MM.1S (cell line): Measurements from ENCODE around the gene LMBR1L.

Experiments
- DNase-seq: peaks from one replicate; pipeline ENCODE4 v3.0.0-alpha.2; 2015
- H2AFZ ChIP-seq: fragments of 300-600 bp; sonication (generic); 2 replicates; pipeline ENCODE4 v1.6.0; 2016; ENCODE audit warnings: antibody characterized with exemption, low read length
- H3F3A ChIP-seq: fragments of 300-600 bp; sonication (generic); 2 replicates; pipeline ENCODE4 v1.6.1; 2016; ENCODE audit warnings: mild to moderate bottlenecking, antibody characterized with exemption, low read length, moderate library complexity, mixed read lengths; ENCODE audit not compliant: insufficient read depth
- H3K27ac ChIP-seq: fragments of 300-600 bp; sonication (generic); 2 replicates; pipeline ENCODE4 v1.5.1; 2016; ENCODE audit warnings: mild to moderate bottlenecking, low read length
- H3K27me3 ChIP-seq: fragments of 300-600 bp; sonication (generic); replicated peaks from 2 replicates; pipeline ENCODE4 v1.6.0; 2016; ENCODE audit warnings: low read length; ENCODE audit not compliant: insufficient read depth
- H3K36me3 ChIP-seq: fragments of 300-600 bp; sonication (generic); replicated peaks from 2 replicates; pipeline ENCODE4 v1.6.1; 2016; ENCODE audit warnings: mild to moderate bottlenecking, low read length, mixed read lengths; ENCODE audit not compliant: insufficient read depth
- H3K4me1 ChIP-seq: fragments of 300-600 bp; sonication (generic); 2 replicates; pipeline ENCODE4 v1.6.1; 2016; ENCODE audit warnings: low read length, mixed read lengths
- H3K4me2 ChIP-seq: fragments of 300-600 bp; sonication (generic); 2 replicates; pipeline ENCODE4 v1.6.0; 2016; ENCODE audit warnings: low read depth, low read length
- H3K4me3 ChIP-seq: fragments of 300-600 bp; sonication (generic); 2 replicates; pipeline ENCODE4 v1.5.1; 2016; ENCODE audit warnings: low read length, mixed read lengths
- H3K79me2 ChIP-seq: fragments of 300-600 bp; sonication (generic); 2 replicates; pipeline ENCODE4 v1.6.1; 2016; ENCODE audit warnings: mixed run types, low read length, mixed read lengths
- H3K9ac ChIP-seq: fragments of 300-600 bp; sonication (generic); 2 replicates; pipeline ENCODE4 v1.6.1; 2016; ENCODE audit warnings: low read length, mixed read lengths
- H3K9me2 ChIP-seq: fragments of 300-600 bp; sonication (generic); replicated peaks from 2 replicates; pipeline ENCODE4 v1.6.1; 2016; ENCODE audit warnings: mild to moderate bottlenecking, low read length, mixed read lengths; ENCODE audit not compliant: insufficient read depth
- H3K9me3 ChIP-seq: fragments of 300-600 bp; sonication (generic); replicated peaks from 2 replicates; pipeline ENCODE4 v1.6.1; 2016; ENCODE audit warnings: mild to moderate bottlenecking, low read length, mixed read lengths; ENCODE audit not compliant: insufficient read depth
- H4K20me1 ChIP-seq: fragments of 300-600 bp; sonication (generic); 2 replicates; pipeline ENCODE4 v1.6.1; 2016; ENCODE audit warnings: mild to moderate bottlenecking, low read length, moderate library complexity, mixed read lengths; ENCODE audit not compliant: insufficient read depth
- CTCF ChIP-seq: fragments of 300-600 bp; sonication (generic); IDR thresholded peaks from 2 replicates; pipeline ENCODE4 v1.5.1; 2016; ENCODE audit warnings: antibody characterized with exemption, low read length, mixed read lengths
- EZH2 ChIP-seq: fragments of 300-600 bp; sonication (generic); optimal IDR thresholded peaks from 2 replicates; pipeline ENCODE3; 2017; ENCODE audit warnings: low read depth, mild to moderate bottlenecking, antibody characterized with exemption, low read length, mixed read lengths
- EZH2phosphoT487 ChIP-seq: fragments of 300-600 bp; sonication (generic); IDR thresholded peaks from 2 replicates; pipeline ENCODE4 v1.6.1; 2018; ENCODE audit warnings: antibody characterized with exemption, low read length

Gene LMBR1L

GRCh38 chr12:49052451-49053208, 58.0 kb downstream of the LMBR1L start:
- Histone ChIP-seq H3K79me2 (peaks cover 48% of the 10 kb centered on the region), H4K20me1 (peaks cover 21% of the 10 kb centered on the region), H3K36me3 (peaks cover 14% of the 10 kb centered on the region; the same call in 1 of the 2 replicates), H3K4me1 (peaks cover 21% of the 10 kb centered on the region), H3K9me2 (no peaks in the 10 kb centered on the region), H3F3A (no peaks in the 10 kb centered on the region), H3K9me3 (no peaks in the 10 kb centered on the region), H2AFZ (no peak overlapping the region), H3K9ac (no peak overlapping the region), H3K27ac (no peak overlapping the region), H3K27me3 (no peaks in the 10 kb centered on the region), H3K4me3 (no peak overlapping the region), H3K4me2 (no peak overlapping the region)
- TF ChIP-seq EZH2phosphoT487 (no peak), CTCF (no peak)
- DNase-seq = no peak

GRCh38 chr12:49051777-49052438, 58.7 kb downstream of the LMBR1L start:
- Histone ChIP-seq H3K4me3 (no peak overlapping the region), H3K36me3 (peaks cover 14% of the 10 kb centered on the region; the same call in 1 of the 2 replicates), H3K27me3 (no peaks in the 10 kb centered on the region), H4K20me1 (peaks cover 15% of the 10 kb centered on the region), H3K27ac (no peak overlapping the region), H2AFZ (no peak overlapping the region), H3K9me2 (no peaks in the 10 kb centered on the region), H3K4me2 (no peak overlapping the region), H3K4me1 (peaks cover 14% of the 10 kb centered on the region; the same call in 1 of the 2 replicates), H3K9me3 (no peaks in the 10 kb centered on the region), H3F3A (no peaks in the 10 kb centered on the region), H3K9ac (no peak overlapping the region), H3K79me2 (peaks cover 41% of the 10 kb centered on the region)
- TF ChIP-seq EZH2 (no peak), CTCF (no peak), EZH2phosphoT487 (no peak)
- DNase-seq = no peak

GRCh38 chr12:49051373-49051764, 59.3 kb downstream of the LMBR1L start:
- H3K9me2 ChIP-seq = no peaks in the 10 kb centered on the region
- H2AFZ ChIP-seq = no peak overlapping the region
- no peaks in the 10 kb centered on the region for H3K9me3 ChIP-seq
- H3K36me3 ChIP-seq = peaks cover 14% of the 10 kb centered on the region; the same call in 1 of the 2 replicates
- no peak for TF ChIP-seq EZH2
- no peak for TF ChIP-seq CTCF
- no peak for TF ChIP-seq EZH2phosphoT487
- H3K9ac ChIP-seq = no peak overlapping the region
- no peak overlapping the region for H3K27ac ChIP-seq
- no peak overlapping the region for H3K4me3 ChIP-seq
- H3K27me3 ChIP-seq = no peaks in the 10 kb centered on the region
- H3K79me2 ChIP-seq = peaks cover 35% of the 10 kb centered on the region
- H3F3A ChIP-seq = no peaks in the 10 kb centered on the region
- no peak overlapping the region for H3K4me2 ChIP-seq
- DNase-seq = no peak
- H4K20me1 ChIP-seq = peaks cover 9% of the 10 kb centered on the region
- peaks cover 8% of the 10 kb centered on the region; the same call in 1 of the 2 replicates for H3K4me1 ChIP-seq
